HG03103 (cell line): Measurements from ENCODE around the gene HRC.
"Not testable (repeated sequence)": the region's sequence is repeated elsewhere in the genome, so short reads cannot be mapped to it uniquely, and the experiment has no call there.

Experiments used
- ATAC-seq: cut with Tn5 transposase; IDR thresholded peaks from one replicate; pipeline ENCODE4 v1.9.1; 2021; ENCODE audit warnings: low read depth; ENCODE audit not compliant: unreplicated experiment

HRC gene, protein sequence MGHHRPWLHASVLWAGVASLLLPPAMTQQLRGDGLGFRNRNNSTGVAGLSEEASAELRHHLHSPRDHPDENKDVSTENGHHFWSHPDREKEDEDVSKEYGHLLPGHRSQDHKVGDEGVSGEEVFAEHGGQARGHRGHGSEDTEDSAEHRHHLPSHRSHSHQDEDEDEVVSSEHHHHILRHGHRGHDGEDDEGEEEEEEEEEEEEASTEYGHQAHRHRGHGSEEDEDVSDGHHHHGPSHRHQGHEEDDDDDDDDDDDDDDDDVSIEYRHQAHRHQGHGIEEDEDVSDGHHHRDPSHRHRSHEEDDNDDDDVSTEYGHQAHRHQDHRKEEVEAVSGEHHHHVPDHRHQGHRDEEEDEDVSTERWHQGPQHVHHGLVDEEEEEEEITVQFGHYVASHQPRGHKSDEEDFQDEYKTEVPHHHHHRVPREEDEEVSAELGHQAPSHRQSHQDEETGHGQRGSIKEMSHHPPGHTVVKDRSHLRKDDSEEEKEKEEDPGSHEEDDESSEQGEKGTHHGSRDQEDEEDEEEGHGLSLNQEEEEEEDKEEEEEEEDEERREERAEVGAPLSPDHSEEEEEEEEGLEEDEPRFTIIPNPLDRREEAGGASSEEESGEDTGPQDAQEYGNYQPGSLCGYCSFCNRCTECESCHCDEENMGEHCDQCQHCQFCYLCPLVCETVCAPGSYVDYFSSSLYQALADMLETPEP

DNA sequence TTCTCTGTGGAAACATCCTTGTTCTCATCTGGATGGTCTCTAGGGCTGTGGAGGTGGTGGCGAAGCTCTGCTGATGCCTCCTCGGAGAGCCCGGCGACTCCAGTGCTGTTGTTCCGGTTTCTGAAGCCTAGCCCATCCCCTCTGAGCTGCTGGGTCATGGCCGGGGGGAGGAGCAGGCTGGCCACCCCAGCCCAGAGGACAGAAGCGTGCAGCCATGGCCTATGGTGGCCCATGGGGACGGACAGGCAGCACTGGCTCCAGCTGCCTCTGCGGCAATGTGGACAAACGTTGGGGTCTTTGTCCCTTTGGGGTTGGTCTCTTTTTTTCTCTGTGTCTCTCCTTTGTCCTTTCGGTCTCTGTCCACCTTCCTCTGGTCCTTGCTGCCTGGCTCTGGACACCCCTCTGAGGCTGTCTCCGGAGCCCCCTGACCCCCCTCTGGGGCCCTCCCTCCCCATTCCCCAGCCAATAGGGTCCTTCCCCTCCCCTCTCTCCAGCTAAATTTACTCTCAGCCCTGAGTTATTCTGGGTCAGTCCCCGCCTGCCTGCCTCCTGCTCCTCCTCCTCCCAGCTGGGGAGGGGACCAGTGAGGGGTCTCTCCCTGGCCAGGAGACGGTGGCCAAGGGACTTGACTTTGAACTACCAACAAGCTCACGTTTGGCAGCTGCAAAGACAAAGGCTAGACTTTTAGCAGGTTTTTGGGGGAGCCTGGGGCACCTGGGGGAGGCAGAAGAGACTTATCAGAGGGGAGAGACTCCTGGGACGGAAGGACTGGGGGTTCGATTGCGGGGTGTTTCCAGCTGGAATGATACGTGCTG lies at the start of gene HRC:
HRC (minus strand) TSS at position 392 of the 815 bp plus-strand sequence; CDS start at position 233, 159 bp downstream.
- ATAC-seq, result no peak

- ATAC-seq, result no peak
Measured at GRCh38 chr19:49201042-49201441, 45.8 kb upstream of the HRC start.

DNA sequence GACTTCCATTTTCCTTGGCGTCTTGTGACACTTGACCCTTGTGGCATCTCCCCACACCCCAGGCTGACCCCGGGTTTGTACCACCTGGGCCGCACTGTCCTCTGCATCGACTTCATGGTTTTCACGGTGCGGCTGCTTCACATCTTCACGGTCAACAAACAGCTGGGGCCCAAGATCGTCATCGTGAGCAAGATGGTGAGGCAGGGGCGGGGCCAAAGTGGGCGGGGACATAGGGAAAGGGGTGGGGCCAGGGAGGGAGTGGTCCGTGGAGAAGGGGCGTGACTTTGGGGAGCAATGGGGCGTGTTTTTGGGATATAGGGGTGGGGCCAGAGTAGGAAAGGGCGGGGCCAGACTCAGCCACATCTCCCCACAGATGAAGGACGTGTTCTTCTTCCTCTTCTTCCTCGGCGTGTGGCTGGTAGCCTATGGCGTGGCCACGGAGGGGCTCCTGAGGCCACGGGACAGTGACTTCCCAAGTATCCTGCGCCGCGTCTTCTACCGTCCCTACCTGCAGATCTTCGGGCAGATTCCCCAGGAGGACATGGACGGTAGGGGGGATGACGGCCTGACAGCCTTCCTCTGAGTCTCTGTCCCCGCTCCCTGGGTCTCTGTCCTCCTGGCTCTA lies 45.2 kb upstream of the HRC start:
- no peak for ATAC-seq

GRCh38 chr19:49196527-49197240 lies 41.5 kb upstream of the HRC start:
- ATAC-seq, result no peak

- no peak for ATAC-seq
Measured at GRCh38 chr19:49194408-49194807, 39.2 kb upstream of the HRC start.

GRCh38 chr19:49193822-49194394 lies 38.7 kb upstream of the HRC start:
- ATAC-seq, result no peak

DNA sequence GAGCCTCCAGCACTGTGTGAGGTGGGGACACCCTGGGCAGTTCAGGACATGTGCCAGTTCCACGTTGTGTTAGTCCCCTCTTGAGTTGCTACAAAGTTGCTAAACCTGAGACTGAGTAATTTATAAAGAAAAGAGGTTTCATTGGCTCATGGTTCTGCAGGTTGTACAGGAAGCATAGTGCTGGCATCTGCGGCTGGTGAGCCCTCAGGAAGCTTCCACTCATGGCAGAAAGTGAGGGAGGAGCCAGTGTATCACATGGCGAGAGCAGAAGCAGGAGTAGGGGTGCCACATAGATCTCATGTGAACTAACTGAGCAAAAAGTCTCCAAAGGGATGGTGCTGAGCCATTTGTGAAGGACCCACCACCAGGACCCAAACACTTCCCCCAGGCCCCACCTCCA lies 35.6 kb upstream of the HRC start:
- no peak for ATAC-seq

GRCh38 chr19:49189259-49189658 lies 34.1 kb upstream of the HRC start:
- ATAC-seq, result no peak

GRCh38 chr19:49188626-49189200 lies 33.5 kb upstream of the HRC start:
- ATAC-seq, result no peak

GRCh38 chr19:49186108-49186507 lies 30.9 kb upstream of the HRC start:
- no peak for ATAC-seq

DNA sequence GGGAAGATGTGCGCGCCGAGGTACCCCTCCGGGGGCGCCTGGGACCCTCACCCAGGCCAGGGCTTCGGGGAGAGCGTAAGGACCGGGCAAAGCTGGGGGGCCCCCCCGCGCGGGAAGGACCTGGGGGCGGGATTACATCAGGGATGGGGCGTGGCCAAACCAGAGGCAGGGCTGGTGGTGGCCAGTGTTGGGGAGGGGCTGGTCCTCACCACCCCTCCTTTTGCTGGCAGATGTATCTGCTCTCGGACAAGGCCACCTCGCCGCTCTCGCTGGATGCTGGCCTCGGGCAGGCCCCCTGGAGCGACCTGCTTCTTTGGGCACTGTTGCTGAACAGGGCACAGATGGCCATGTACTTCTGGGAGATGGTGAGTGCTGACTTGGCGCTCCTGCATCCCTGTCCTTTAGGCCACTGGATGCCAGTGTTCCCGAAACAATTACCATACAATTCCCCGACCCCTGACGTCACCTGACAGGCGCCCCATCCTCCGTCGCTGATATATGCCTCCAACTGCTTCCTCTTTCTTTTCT lies 27.7 kb upstream of the HRC start:
- no peak for ATAC-seq

DNA sequence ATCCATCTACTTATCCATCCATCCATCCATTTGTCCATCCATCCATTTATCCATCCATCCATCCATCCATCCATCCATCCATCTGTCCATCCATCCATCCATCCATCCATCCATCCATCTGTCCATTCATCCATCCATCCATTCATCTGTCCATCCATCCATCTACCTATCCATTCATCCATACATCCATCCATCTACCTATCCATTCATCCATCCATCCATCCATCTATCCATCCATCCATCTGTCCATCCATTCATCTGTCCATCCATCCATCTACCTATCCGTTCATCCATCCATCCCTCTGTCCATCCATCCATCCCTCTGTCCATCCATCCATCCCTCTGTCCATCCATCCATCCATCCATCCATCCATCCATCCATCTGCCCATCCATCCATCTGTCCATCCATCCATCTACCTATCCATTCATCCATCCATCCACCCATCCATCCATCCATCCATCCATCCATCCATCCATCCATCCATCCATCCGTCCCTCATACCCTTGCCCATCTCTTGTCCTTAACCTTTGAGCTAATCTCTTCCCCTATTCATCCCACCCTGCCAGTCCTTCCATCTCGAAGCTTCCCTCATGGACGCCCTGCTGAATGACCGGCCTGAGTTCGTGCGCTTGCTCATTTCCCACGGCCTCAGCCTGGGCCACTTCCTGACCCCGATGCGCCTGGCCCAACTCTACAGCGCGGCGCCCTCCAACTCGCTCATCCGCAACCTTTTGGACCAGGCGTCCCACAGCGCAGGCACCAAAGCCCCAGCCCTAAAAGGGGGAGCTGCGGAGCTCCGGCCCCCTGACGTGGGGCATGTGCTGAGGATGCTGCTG lies 27.0 kb upstream of the HRC start:
- ATAC-seq, result not testable (repeated sequence)

GRCh38 chr19:49180659-49181058 lies 25.5 kb upstream of the HRC start:
- no peak for ATAC-seq

DNA sequence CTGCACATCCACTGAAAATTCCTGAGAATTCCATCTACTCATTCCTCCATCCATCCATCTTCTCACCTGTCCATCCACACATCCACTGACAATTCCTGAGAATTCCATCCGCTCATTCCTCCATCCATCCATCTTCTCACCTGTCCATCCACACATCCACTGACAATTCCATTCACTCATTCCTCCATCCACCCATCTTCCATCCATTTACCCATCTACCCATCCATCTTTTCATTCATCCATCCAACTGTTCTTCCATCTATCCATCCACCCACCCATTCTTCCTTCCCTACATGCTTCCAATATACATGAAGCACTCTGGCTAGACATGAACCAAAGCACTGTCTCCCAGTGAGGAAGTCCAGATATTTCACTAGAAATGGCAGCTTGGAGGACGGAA lies 18.0 kb upstream of the HRC start:
- no peak for ATAC-seq

- no peak for ATAC-seq
Measured at GRCh38 chr19:49168421-49168820, 13.2 kb upstream of the HRC start.

- no peak for ATAC-seq
Measured at GRCh38 chr19:49167857-49168409, 12.7 kb upstream of the HRC start.

DNA sequence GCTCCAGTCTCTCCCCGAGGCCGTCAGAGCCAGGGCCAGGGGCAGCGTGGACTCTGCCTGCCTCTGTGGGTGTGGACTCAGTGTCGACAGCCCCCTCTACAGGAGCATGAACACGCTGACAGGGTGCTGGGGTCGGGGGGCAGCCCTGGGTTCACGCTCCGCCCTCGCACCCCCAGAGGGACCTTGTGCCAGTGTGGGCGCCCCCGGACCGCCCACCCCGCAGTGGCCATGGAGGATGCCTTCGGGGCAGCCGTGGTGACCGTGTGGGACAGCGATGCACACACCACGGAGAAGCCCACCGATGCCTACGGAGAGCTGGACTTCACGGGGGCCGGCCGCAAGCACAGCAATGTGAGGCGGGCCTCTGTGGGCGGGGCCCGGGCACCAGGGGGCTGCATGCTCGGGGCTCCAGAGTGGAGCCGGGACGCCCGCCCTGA lies 10.7 kb upstream of the HRC start:
- no peak for ATAC-seq
